HFFc6 (cell line): ENCODE results near the gene FBP2. TPM values are rescaled to one million over a fixed set of nuclear protein-coding genes. Genes with fewer than 3 reads are reported as not detected.
A peak's percentile ranks its signal among the peaks of the same experiment; 100 is the strongest.
"Not testable (repeated sequence)": the region's sequence is repeated elsewhere in the genome, so short reads cannot be mapped to it uniquely, and the experiment has no call there.

ENCODE experiments used
- DNase-seq: peaks from one replicate; pipeline ENCODE4 v3.0.0-alpha.2; 2018
- H3K27ac Mint-ChIP-seq: 2 replicates; pipeline ENCODE4 v1.8.0; 2020; ENCODE audit warnings: mild to moderate bottlenecking, mixed read lengths
- H3K27me3 Mint-ChIP-seq: 2 replicates; pipeline ENCODE4 v1.8.0; 2021; ENCODE audit warnings: mild to moderate bottlenecking, moderate library complexity, mixed read lengths; ENCODE audit not compliant: insufficient read depth
- H3K36me3 Mint-ChIP-seq: 2 replicates; pipeline ENCODE4 v1.8.0; 2021; ENCODE audit warnings: low read depth, mixed read lengths
- H3K4me1 Mint-ChIP-seq: 2 replicates; pipeline ENCODE4 v1.8.0; 2020; ENCODE audit warnings: low read depth, mixed read lengths
- H3K4me3 Mint-ChIP-seq: 2 replicates; pipeline ENCODE4 v1.8.0; 2020; ENCODE audit warnings: mild to moderate bottlenecking, moderate library complexity, mixed read lengths
- H3K9me3 Mint-ChIP-seq: 2 replicates; pipeline ENCODE4 v1.8.0; 2020; ENCODE audit warnings: mild to moderate bottlenecking, mixed read lengths
- CTCF ChIP-seq: fragments of 200-600 bp; sonication (generic); IDR thresholded peaks from 2 replicates; pipeline ENCODE4 v1.5.0; 2021; ENCODE audit warnings: antibody characterized with exemption, mild to moderate bottlenecking
- total RNA-seq, 6 experiments: library from RNA; stranded (reverse); fragmentation: NEBNext Ultra II Directional; extraction: Animal tissue kit (Norgen Biotek cat#: 25700); gene quantifications; 2 replicates in 1 of 6; 3 replicates in 5 of 6; pipeline ENCODE4 v1.2.3, GENCODE V29; 2021

FBP2 gene
- total RNA-seq, 6 experiments from 2014 or later = not detected

- no peak for DNase-seq
- Mint-ChIP-seq H3K27ac (no peak overlapping the region), H3K4me1 (peaks cover 8% of the 10 kb centered on the region), H3K27me3 (peaks cover 2% of the 10 kb centered on the region), H3K36me3 (no peaks in the 10 kb centered on the region), H3K9me3 (no peaks in the 10 kb centered on the region), H3K4me3 (no peak overlapping the region)
- TF ChIP-seq CTCF = no peak
These were observed 40.3 kb downstream of the FBP2 start for GRCh38 chr9:94553029-94553938.

- Mint-ChIP-seq H3K9me3 (no peaks in the 10 kb centered on the region), H3K27ac (no peak overlapping the region), H3K4me3 (no peak overlapping the region), H3K27me3 (peaks cover 26% of the 10 kb centered on the region), H3K36me3 (no peaks in the 10 kb centered on the region), H3K4me1 (no peaks in the 10 kb centered on the region)
- no peak for DNase-seq
- no peak for TF ChIP-seq CTCF
These were observed 47.7 kb downstream of the FBP2 start for GRCh38 chr9:94545940-94546339.

GRCh38 chr9:94544335-94544734 lies 49.3 kb downstream of the FBP2 start:
- not testable (repeated sequence) for DNase-seq, H3K4me3 Mint-ChIP-seq, H3K9me3 Mint-ChIP-seq, H3K36me3 Mint-ChIP-seq, H3K4me1 Mint-ChIP-seq, H3K27ac Mint-ChIP-seq
- H3K27me3 Mint-ChIP-seq = peaks cover 31% of the 10 kb centered on the region

GRCh38 chr9:94538908-94539307 lies 54.7 kb downstream of the FBP2 start:
- H3K27me3 Mint-ChIP-seq = peaks cover 21% of the 10 kb centered on the region
- H3K36me3 Mint-ChIP-seq = no peaks in the 10 kb centered on the region
- H3K4me3 Mint-ChIP-seq = no peak overlapping the region
- H3K9me3 Mint-ChIP-seq = no peaks in the 10 kb centered on the region
- H3K27ac Mint-ChIP-seq = no peak overlapping the region
- no peak for DNase-seq
- TF ChIP-seq CTCF = no peak
- peaks cover 7% of the 10 kb centered on the region for H3K4me1 Mint-ChIP-seq

GRCh38 chr9:94534901-94535300 lies 58.7 kb downstream of the FBP2 start:
- H3K4me1 Mint-ChIP-seq = peaks cover 7% of the 10 kb centered on the region
- TF ChIP-seq CTCF = no peak
- DNase-seq = peak; percentile 9
- no peaks in the 10 kb centered on the region for H3K9me3 Mint-ChIP-seq
- no peak overlapping the region for H3K4me3 Mint-ChIP-seq
- no peaks in the 10 kb centered on the region for H3K36me3 Mint-ChIP-seq
- peaks cover 3% of the 10 kb centered on the region; the same call in 1 of the 2 replicates for H3K27me3 Mint-ChIP-seq
- H3K27ac Mint-ChIP-seq = no peak overlapping the region

GRCh38 chr9:94533601-94534000 lies 60.0 kb downstream of the FBP2 start:
- Mint-ChIP-seq H3K9me3 (no peaks in the 10 kb centered on the region), H3K4me3 (no peak overlapping the region), H3K27ac (no peak overlapping the region), H3K36me3 (no peaks in the 10 kb centered on the region), H3K4me1 (peaks cover 7% of the 10 kb centered on the region), H3K27me3 (peaks cover 3% of the 10 kb centered on the region; the same call in 1 of the 2 replicates)
- DNase-seq = no peak
- no peak for TF ChIP-seq CTCF
